Measurements from ENCODE around the gene ETV3.

ETV3 gene

DNA sequence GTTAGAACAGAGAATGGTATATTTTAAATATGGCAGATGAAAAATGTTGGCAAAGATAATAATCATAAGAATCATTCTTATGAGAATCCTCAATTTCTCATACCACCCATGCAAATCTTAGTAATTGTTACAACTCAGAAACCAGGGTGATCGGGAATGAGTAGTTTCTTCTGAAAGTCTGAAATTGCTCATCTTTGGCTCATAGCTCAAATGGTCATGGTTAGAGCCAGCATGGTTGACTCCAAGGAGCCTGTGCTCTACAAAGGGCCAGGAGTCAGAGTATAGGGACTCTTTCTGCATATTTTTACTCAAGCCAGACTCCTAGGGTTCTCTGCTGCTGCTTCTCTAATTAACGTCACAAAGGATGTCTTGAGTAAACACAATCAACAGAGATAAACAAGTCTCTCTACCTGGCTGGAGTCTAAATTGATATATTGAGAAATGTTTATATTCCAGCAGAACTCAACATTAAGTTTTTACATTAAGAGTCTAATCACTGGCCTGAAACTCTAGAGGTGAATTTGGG, 1.9 kb upstream of the ETV3 start:
- H3K9me3 Mint-ChIP-seq: no peaks in the 10 kb centered on the region
- H3K27me3 Mint-ChIP-seq: no peaks in the 10 kb centered on the region
- H3K4me3 Mint-ChIP-seq: no peak overlapping the region
- peaks cover 63% of the 10 kb centered on the region for H3K4me1 Mint-ChIP-seq (ENCODE audit: low read depth)
- H3K36me3 Mint-ChIP-seq (ENCODE audit: low read depth): peaks cover 36% of the 10 kb centered on the region
- H3K27ac Mint-ChIP-seq: peak overlapping the region; percentile 40
- intact Hi-C loops (cut with micrococcal nuclease): no loop called here

- Mint-ChIP-seq H3K27me3 (no peaks in the 10 kb centered on the region), H3K4me3 (peak overlapping the region; percentile 95), H3K27ac (peak overlapping the region; percentile 94), H3K4me1 (ENCODE audit: low read depth) (peaks cover 63% of the 10 kb centered on the region), H3K9me3 (no peaks in the 10 kb centered on the region), H3K36me3 (ENCODE audit: low read depth) (peaks cover 45% of the 10 kb centered on the region)
- intact Hi-C loops (cut with micrococcal nuclease): loop anchor here (2.0 kb wide), 1 partner anchor 16 kb away; no protein-coding TSS in a partner anchor
Measured at GRCh38 chr1:157139052-157139715, 989 bp upstream of the ETV3 start.

GRCh38 chr1:157137408-157138219, 581 bp downstream of the ETV3 start:
- intact Hi-C loops (cut with micrococcal nuclease): loop anchor here (1.0 to 2.0 kb wide), 2 partner anchors 17 to 31 kb away; no protein-coding TSS in a partner anchor
- peaks cover 65% of the 10 kb centered on the region for H3K4me1 Mint-ChIP-seq (ENCODE audit: low read depth)
- H3K4me3 Mint-ChIP-seq: peak overlapping the region; percentile 95
- H3K27ac Mint-ChIP-seq: peak overlapping the region; percentile 94
- no peaks in the 10 kb centered on the region for H3K27me3 Mint-ChIP-seq
- peaks cover 61% of the 10 kb centered on the region for H3K36me3 Mint-ChIP-seq (ENCODE audit: low read depth)
- no peaks in the 10 kb centered on the region for H3K9me3 Mint-ChIP-seq

- H3K4me3 Mint-ChIP-seq: peak overlapping the region; percentile 95
- no peaks in the 10 kb centered on the region for H3K27me3 Mint-ChIP-seq
- H3K36me3 Mint-ChIP-seq (ENCODE audit: low read depth): peaks cover 67% of the 10 kb centered on the region
- intact Hi-C loops (cut with micrococcal nuclease): loop anchor here (1.0 kb wide), 1 partner anchor 31 kb away; no protein-coding TSS in a partner anchor
- H3K9me3 Mint-ChIP-seq: no peaks in the 10 kb centered on the region
- H3K27ac Mint-ChIP-seq: peak overlapping the region; percentile 94
- H3K4me1 Mint-ChIP-seq (ENCODE audit: low read depth): peaks cover 60% of the 10 kb centered on the region
Measured at GRCh38 chr1:157137046-157137407, 1.2 kb downstream of the ETV3 start.

DNA sequence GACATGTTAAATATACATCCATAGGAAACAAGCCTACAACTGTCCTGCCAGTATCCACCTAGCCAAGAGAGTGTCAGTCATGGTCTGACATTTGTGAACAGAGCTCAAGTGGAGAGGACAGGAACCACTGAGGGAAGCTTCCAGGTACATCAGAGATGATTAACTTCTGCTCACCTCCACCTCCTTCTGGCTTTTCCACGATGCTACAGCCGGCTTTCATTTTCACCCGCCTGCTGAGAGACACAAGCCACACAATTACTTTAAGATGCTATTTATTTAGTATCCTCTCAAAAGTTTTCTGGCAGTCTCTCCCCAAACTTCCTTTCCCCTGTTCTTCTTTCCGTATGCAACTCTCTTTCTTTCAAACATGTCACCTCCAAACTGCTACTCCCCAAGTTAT, 2.1 kb downstream of the ETV3 start:
- intact Hi-C loops (cut with micrococcal nuclease): no loop called here
- Mint-ChIP-seq H3K9me3 (no peaks in the 10 kb centered on the region), H3K4me3 (peak overlapping the region; percentile 52), H3K27me3 (no peaks in the 10 kb centered on the region), H3K27ac (peak overlapping the region; percentile 94), H3K4me1 (ENCODE audit: low read depth) (peaks cover 56% of the 10 kb centered on the region), H3K36me3 (ENCODE audit: low read depth) (peaks cover 76% of the 10 kb centered on the region)

DNA sequence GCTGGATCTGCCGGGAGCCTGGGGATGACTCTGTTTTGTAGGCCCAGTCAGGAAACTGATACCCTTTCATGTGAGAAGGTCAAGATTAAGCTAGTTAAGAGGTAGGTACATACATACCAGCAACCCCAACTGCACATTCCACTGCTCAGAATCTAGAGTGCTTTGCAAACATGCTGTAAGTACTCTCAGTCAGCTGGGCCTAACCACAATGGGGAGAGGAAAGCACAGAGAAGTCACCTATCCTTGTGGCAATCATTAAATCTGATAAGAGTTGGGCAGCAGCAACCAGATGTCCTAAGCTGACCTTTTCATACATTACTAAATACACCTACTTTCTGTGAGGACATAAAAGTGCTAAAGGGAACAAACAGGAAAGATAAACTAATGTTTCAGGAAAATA, 2.5 kb downstream of the ETV3 start:
- Mint-ChIP-seq H3K36me3 (ENCODE audit: low read depth) (peaks cover 77% of the 10 kb centered on the region), H3K27me3 (no peaks in the 10 kb centered on the region), H3K4me3 (peak overlapping the region; percentile 28), H3K4me1 (ENCODE audit: low read depth) (peaks cover 51% of the 10 kb centered on the region), H3K27ac (no peak overlapping the region), H3K9me3 (no peaks in the 10 kb centered on the region)
- intact Hi-C loops (cut with micrococcal nuclease): no loop called here

GRCh38 chr1:157135070-157135469, 3.1 kb downstream of the ETV3 start:
- Mint-ChIP-seq H3K27ac (no peak overlapping the region), H3K36me3 (ENCODE audit: low read depth) (peaks cover 77% of the 10 kb centered on the region), H3K4me1 (ENCODE audit: low read depth) (peaks cover 47% of the 10 kb centered on the region), H3K4me3 (peak overlapping the region; percentile 28), H3K27me3 (no peaks in the 10 kb centered on the region), H3K9me3 (no peaks in the 10 kb centered on the region)
- intact Hi-C loops (cut with micrococcal nuclease): no loop called here

- no peaks in the 10 kb centered on the region for H3K27me3 Mint-ChIP-seq
- intact Hi-C loops (cut with micrococcal nuclease): no loop called here
- peaks cover 77% of the 10 kb centered on the region for H3K36me3 Mint-ChIP-seq (ENCODE audit: low read depth)
- H3K4me1 Mint-ChIP-seq (ENCODE audit: low read depth): peaks cover 47% of the 10 kb centered on the region
- H3K4me3 Mint-ChIP-seq: no peak overlapping the region
- no peak overlapping the region for H3K27ac Mint-ChIP-seq
- H3K9me3 Mint-ChIP-seq: no peaks in the 10 kb centered on the region
Measured at GRCh38 chr1:157134442-157134841, 3.8 kb downstream of the ETV3 start.

- peaks cover 39% of the 10 kb centered on the region for H3K4me1 Mint-ChIP-seq (ENCODE audit: low read depth)
- H3K27me3 Mint-ChIP-seq: no peaks in the 10 kb centered on the region
- no peak overlapping the region for H3K4me3 Mint-ChIP-seq
- H3K36me3 Mint-ChIP-seq (ENCODE audit: low read depth): peaks cover 75% of the 10 kb centered on the region
- no peak overlapping the region for H3K27ac Mint-ChIP-seq
- intact Hi-C loops (cut with micrococcal nuclease): no loop called here
- no peaks in the 10 kb centered on the region for H3K9me3 Mint-ChIP-seq
Measured at GRCh38 chr1:157133426-157133825, 4.8 kb downstream of the ETV3 start.

GRCh38 chr1:157132616-157133167, 5.5 kb downstream of the ETV3 start:
- Mint-ChIP-seq H3K9me3 (no peaks in the 10 kb centered on the region), H3K27me3 (no peaks in the 10 kb centered on the region), H3K4me1 (ENCODE audit: low read depth) (peaks cover 44% of the 10 kb centered on the region), H3K4me3 (no peak overlapping the region), H3K27ac (no peak overlapping the region), H3K36me3 (ENCODE audit: low read depth) (peaks cover 75% of the 10 kb centered on the region)
- intact Hi-C loops (cut with micrococcal nuclease): no loop called here

- intact Hi-C loops (cut with micrococcal nuclease): no loop called here
- H3K4me3 Mint-ChIP-seq: no peak overlapping the region
- peaks cover 75% of the 10 kb centered on the region for H3K36me3 Mint-ChIP-seq (ENCODE audit: low read depth)
- peaks cover 44% of the 10 kb centered on the region for H3K4me1 Mint-ChIP-seq (ENCODE audit: low read depth)
- H3K27ac Mint-ChIP-seq: no peak overlapping the region
- H3K9me3 Mint-ChIP-seq: no peaks in the 10 kb centered on the region
- no peaks in the 10 kb centered on the region for H3K27me3 Mint-ChIP-seq
Measured at GRCh38 chr1:157132111-157132510, 6.1 kb downstream of the ETV3 start.

DNA sequence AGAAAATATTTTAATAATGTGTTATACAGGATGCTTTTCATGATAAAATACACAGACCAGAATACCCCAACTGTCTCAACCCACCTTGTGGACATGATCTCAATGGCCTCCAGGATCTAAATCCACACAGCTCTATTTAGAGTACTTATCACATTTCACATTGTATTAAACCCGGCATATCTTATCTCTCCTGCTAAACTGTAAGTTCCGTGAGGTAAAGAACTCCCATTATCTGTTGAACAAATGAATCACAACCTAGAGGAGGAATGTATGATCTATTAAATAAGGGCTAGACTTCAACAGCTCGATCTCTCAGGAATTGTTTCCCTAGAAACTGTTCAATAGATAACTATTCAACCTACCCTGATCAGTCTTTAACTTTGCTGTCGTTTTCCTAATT, 6.9 kb downstream of the ETV3 start:
- Mint-ChIP-seq H3K27me3 (no peaks in the 10 kb centered on the region), H3K4me1 (ENCODE audit: low read depth) (peaks cover 40% of the 10 kb centered on the region), H3K36me3 (ENCODE audit: low read depth) (peaks cover 78% of the 10 kb centered on the region), H3K9me3 (no peaks in the 10 kb centered on the region), H3K27ac (no peak overlapping the region), H3K4me3 (no peak overlapping the region)
- intact Hi-C loops (cut with micrococcal nuclease): no loop called here

DNA sequence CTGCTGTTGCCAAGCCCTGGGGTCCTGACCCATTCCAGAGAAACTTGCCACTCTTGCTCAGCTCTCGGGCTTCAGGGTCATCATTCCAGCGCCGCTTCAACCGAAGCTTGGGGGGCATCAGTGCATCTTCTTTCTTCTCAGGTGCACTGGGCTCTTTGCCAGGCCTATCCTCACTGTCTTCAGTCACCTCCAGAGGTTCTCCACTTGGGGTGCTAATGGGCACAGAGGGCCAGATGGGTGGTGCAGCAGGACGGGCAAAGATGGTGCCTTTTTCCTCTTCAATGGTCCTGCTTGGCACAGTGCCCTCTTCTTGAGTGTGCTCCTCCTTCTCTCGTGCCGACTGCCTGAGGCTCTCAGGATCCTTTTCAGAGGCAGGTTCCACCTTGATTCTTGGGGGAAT, 13.3 kb downstream of the ETV3 start:
- peaks cover 80% of the 10 kb centered on the region for H3K36me3 Mint-ChIP-seq (ENCODE audit: low read depth)
- peaks cover 42% of the 10 kb centered on the region for H3K4me1 Mint-ChIP-seq (ENCODE audit: low read depth)
- no peak overlapping the region for H3K27ac Mint-ChIP-seq
- no peaks in the 10 kb centered on the region for H3K9me3 Mint-ChIP-seq
- no peaks in the 10 kb centered on the region for H3K27me3 Mint-ChIP-seq
- no peak overlapping the region for H3K4me3 Mint-ChIP-seq
- intact Hi-C loops (cut with micrococcal nuclease): no loop called here

DNA sequence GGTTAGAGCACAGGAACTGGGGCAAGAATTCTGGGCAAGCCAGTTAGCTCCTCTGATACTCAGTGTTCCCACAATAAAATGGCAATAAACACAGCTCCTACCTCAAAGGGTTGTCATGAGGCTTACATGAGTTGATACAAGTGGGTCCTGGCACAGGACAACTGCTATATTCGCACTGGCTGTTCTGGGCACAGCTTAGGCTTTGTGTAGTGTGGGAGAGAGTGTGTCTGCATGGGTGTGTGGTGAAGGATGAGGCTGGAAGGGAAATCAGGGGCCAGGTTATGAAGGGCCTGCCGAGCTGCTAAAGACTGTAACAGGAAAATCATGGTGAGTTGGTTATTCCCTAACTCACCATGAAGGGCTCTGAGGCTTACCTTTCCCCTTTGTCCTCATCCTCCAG, 18.7 kb downstream of the ETV3 start:
- Mint-ChIP-seq H3K4me3 (no peak overlapping the region), H3K9me3 (no peaks in the 10 kb centered on the region), H3K36me3 (ENCODE audit: low read depth) (peaks cover 39% of the 10 kb centered on the region), H3K27ac (peak overlapping the region; percentile 38), H3K4me1 (ENCODE audit: low read depth) (peaks cover 39% of the 10 kb centered on the region), H3K27me3 (peaks cover 3% of the 10 kb centered on the region)
- intact Hi-C loops (cut with micrococcal nuclease): no loop called here
